Erythroblast (primary cell): ENCODE results near the gene NEUROG1.

ENCODE experiments used
- DNase-seq, 2 experiments: peaks; one replicate each; lab custom pipeline; 2025; lab: John Stamatoyannopoulos, UW
- GATA1 ChIP-seq: IDR thresholded peaks from 2 replicates; pipeline ENCODE4 v1.6.1; 2011; ENCODE audit warnings: low read depth, mild to moderate bottlenecking, control low read depth, low read length, moderate library complexity
- POLR2A ChIP-seq: IDR thresholded peaks from 2 replicates; pipeline ENCODE4 v1.6.1; 2011; ENCODE audit warnings: mild to moderate bottlenecking, low read length

Gene NEUROG1

DNA sequence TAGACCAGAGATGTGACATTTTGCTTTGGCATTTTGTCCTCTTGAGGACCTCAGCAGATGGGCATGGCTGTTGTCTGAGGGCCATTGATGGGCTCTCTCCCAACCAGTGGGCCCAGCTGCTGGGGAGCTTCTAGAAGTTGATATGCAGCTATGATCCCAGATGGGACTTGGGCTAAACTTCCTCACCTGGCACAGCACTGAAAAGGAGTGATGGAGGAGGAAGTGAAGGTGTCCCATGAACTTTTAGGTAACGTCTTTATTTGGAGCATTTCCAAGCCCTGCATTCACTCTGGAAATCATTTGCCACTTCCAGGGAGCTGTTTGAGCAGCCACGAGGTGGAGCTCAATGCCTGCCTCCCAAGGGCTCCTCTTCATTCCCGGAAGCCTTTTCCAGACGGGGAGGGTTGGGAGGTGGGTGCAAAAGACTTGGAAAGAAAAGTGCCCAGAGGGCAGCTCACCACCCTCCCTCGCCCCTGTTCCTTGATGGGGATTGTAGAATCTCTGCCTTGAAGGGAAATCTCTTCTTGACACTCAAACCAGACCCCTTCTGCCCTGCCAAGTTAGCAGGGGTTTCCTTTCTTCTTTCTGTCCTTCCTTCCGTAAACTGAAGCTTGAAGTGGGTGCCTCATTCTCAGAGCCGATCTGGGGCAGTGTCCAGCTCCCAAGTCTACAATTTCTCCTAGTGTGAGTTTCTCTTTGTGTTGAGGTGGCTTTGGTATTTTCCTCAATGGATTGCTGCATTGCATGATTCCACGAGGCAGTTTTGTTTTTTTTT is 18.1 kb upstream of the NEUROG1 start:
- DNase-seq = no peak

DNA sequence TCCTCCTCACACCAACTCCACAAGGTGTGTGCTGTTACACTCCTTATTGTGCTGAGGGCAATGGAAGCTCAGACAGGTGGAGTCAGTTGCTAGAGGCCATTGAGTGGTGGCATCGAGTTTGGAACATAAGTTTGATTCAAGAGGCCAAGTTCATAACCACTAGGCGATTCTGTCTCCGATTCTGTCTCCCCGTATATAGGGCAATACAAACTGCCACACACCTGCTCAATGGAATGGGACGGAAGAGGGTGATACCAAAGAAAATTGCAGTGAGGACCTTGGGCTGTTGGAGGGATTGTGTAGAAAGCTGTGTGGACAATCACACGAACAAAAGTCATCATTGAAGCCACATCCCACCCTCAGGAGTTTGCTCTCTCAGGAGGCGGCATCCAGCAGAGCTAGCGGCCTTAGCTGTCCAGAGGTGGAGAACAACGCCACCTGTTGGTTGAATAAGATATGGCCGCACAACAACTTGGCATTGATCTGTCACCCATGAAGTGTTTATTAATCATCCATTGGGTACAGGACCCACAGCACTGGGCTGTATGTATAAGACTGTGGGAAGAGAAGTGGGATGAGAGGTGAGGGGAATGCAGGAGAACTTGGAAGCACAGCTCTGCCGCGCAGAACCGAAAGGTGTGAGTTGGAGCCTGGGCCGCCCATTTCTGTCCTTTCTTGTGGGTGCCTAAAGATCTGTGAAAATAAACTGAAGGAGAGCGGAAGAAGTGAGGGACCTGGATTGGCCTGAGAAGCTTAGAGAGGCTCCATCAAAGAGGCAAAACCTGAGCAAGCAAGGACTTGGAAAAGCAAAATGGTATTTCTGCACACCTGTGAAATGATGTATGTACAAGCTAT is 16.1 kb upstream of the NEUROG1 start:
- TF ChIP-seq GATA1 (no peak), POLR2A (no peak)
- peak; percentile 78 to 86 for DNase-seq

More for the DNA sequence above, 18.1 kb upstream of the NEUROG1 start:
- no peak for TF ChIP-seq POLR2A
- TF ChIP-seq GATA1 = no peak

DNA sequence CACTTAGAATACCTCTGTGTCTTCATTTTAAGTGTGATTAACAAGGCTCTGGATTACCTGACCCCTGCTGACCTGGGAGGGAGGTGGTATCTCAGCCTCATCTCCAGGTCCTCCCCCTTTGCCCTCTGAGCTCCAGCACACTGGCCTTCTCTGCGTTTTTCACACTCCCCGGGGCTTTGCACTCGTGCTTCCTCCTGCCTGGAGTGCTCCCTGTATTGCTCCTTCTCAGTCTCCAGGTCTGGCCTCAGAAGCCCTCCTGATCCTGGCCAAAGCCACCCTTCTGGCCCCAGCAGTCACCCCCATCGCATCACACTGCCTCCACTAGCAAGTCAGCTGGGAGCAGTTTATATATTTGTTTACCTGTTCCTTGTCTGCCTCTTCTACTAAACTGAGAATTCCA is 13.6 kb upstream of the NEUROG1 start:
- no peak for DNase-seq
- TF ChIP-seq POLR2A = no peak
- TF ChIP-seq GATA1 = no peak

DNA sequence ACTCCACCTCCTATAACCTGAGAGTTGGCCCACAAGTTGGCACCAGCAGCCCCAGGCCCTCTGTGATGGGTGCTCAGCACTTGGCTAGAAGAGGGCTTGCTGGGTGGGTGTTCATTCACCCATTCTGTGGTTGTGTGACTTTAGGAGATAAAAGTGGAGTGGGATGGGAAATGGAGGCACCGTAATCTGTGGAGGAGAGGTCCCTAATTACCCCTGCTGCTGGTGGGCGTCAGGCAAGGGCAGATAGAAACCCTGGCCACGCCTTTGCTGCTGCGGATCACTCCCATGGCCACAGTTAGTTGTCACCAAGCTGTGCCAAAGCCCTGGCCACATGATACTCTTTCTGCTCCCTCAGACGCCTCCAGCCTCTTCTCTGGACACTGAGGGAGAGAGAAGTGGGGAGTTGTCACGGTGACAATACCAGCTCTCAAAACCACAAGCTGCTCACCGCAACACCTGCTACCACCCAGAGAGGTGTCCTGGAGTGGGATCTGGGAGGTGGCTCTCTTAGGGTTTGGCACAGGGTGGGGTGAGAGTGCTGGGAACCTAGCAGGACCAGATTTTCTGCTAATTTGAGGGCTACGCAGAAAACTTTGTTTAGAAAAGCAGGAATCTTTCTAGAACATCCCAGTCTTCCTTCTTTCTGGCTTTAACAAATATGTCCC is 12.0 kb upstream of the NEUROG1 start:
- TF ChIP-seq GATA1 (no peak), POLR2A (no peak)
- DNase-seq = no peak

DNA sequence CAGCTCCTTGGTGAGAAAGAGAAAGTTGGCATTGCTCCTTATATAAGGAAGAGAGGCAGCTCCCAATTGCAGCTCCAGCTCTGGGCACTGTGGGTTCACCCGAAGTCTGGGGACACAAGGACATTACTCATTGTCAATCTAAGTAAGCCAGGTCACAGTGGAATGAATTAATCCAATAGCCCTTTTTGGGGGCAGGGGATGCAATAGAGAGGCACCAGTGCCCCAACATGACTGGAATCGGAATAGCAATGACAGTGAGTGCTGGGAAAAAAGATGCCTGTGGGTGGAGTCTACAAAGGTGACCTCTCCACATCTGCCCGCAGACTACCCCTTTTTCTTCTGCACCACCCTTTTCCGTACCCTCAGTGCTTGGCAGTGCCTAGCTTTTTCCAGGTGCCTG is 11.1 kb upstream of the NEUROG1 start:
- TF ChIP-seq GATA1 = no peak
- TF ChIP-seq POLR2A = no peak
- DNase-seq = no peak

DNA sequence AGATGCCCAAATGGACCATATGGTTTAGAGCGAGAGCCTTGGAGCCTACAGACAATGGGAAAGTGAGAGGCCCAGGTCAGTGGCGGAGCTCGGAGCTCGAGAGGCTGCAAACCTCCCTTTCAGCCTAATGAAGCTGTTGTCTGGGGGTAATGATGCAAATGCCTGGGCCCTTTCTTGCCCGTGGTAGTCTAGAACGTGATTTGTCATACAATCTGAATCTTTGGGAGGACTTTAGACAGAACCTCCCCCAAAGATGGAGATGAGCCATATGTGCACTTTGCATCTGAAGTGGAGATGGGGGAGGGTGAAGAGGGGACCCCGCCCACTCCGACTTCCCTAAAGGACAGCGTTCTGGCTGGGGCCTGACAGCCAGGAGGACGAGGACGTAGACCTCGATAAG is 10.3 kb upstream of the NEUROG1 start:
- TF ChIP-seq GATA1 (no peak), POLR2A (no peak)
- no peak for DNase-seq

DNA sequence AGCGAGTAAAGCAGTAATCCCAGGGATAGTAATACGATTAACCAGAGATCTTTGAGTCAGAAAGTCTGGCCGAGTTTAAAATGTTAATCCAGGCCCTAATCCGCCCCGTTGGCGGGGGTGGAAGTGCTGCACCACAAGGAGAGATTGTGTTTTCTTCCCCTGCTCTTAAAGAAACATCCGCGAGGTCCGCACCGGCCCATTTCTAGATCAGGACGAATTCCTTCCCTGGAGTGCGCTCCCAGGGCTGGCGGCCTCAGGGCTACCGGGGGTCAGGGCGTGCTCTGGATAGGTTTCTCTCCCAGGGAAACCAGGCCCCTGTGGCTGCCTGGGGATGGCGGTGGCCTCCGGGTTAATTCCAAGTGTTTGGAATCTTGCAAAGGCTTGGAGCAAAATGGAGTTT is 9.3 kb upstream of the NEUROG1 start:
- TF ChIP-seq POLR2A (no peak), GATA1 (no peak)
- DNase-seq = no peak

DNA sequence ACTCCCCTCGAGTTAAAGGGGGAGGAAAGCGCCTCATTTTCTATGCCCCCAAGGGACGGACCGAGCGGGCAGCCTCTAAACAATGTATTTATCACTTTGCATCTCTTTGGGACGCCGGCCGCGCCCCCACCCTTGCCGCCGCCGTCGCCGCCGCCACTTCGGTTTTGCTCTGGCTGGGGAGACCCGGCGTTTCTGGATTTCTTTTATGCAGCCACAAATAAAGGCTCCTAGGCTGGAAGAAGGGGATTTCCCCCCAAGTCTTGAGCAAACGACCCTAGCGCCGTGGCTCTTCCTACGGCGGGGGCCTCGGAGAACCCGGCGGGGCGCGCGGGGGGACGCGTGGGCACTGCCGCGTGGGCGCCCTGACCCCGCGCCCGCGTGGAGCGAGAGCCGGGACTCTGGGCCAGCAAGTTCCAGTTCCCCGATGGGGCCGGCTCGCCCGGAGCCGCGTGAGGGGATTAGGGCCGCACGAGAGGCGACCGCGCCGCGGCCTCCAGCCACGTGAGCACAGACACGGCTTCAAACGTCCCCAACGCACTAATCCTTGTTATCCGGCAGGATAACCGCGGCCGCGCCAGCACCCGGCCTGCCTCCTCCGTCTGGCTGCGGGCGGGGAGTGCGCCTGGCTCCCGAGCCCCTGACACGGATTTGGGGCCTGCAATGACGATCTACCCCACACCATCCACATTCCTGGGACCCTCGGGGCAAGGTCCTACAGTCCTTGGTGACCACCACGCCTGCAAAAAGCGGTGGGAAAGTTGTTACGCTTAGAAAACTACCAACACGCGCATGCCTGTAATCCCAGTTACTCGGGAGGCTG is 7.9 kb upstream of the NEUROG1 start:
- DNase-seq = peak; percentile 24 to 35
- TF ChIP-seq GATA1 (no peak), POLR2A (no peak)

DNA sequence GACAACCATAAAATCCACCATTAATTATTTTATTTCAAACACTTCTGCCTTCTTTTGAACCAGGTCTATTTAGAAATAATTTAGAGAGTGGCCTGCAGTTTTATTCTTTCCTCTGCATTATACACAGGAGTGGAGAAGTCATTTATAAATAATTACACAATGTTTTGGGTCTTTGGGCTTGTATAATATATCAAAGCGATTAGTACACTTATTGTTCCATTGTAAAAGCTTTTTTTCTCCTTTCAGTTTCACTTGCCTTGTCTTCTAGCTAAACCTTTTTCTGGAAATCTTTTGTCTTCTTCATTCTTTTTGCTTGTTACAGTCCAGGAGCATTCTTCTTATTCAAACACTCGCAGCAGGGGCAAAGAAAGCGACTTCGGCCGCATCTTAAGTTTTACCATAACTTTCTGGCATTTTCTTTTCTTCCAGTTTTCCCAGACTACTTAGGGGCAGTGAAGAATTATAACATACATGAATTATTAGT is 7.3 kb upstream of the NEUROG1 start:
- no peak for DNase-seq

DNA sequence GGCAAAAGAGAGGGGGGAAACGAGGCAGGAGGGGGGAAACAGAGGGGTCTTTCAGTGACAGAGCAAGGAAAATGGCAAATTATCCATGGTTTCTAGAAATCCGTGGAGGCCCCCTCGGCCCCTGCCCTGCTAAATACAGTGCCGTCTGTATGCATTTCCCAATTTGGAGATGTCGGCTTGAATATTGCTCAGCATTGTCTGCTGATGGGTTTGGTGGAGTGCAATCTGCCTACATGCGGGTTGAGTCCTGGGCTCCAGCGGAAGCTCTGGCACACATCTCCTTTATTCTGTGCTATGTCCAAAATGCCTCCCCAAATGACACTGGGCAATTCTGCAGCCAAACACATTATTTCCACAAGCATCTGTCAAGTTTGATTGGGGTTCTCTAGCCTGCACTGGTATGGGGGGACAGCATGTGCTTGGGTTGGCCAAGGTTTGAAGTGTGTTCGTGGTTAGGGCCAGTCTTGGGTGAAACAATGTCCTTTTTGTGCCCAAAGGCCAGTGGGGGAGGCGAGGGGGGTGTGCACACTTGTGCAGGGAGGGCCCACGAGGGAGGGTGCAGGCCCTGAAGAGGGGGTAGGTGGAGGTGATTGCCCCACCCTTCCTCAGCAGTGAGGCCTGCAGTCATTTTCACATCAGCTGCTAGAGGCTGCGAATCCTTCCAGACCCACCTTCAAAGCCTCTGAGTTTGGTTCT is 6.2 kb upstream of the NEUROG1 start:
- DNase-seq = no peak
- TF ChIP-seq POLR2A (no peak), GATA1 (no peak)

More for the DNA sequence above, 7.3 kb upstream of the NEUROG1 start:
- TF ChIP-seq GATA1 (no peak), POLR2A (no peak)

DNA sequence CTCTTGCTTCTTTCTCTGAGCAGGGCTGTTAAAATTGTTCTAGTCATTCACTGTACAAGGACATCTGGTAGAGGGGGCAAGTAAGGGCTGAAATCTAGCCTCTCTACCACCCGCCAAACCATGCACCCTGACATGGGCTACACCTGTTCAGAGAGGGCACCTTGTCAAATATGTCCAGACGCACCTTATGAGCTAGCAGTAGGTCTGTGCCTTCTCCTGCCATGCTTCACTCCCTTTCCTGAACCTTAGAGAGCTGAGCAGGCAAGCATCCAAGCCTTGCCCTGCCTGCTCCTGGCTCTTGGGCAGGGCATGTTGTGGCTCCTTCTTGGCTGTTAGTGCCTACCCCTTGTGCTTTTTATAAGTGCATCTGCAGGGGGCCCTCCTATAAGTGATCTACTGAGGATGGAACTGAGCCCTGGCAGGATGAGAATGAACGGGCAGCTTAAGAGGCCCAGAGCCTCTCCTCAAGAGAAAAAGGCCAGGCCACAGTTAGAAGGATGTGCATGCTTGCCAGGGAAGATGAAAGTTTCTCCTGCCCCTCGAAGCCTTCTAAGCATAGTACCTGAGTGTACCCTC is 3.8 kb upstream of the NEUROG1 start:
- TF ChIP-seq POLR2A = no peak
- no peak for TF ChIP-seq GATA1
- DNase-seq = no peak

DNA sequence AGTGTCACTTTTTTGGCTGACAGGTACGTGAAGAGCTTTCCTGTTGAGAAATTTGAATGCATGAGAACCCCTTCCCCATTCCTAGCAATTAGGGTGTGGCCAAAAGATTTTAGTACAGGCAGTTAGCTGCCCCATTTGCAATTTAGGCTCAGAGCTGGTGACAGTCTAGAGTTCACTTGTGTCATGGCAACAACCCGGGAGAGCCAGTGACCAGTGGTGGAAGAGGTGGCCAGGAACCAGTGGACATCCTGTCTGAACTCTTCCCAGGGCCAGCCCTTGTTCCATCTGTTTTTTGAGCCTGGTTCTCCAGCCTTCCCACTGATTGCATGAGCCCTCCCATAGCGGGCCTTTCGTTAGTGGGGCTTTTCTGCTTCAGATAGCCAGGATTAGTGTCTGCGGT is 2.5 kb upstream of the NEUROG1 start:
- no peak for TF ChIP-seq GATA1
- no peak for TF ChIP-seq POLR2A

More for the DNA sequence above, 2.5 kb upstream of the NEUROG1 start:
- no peak for DNase-seq
